Mesothelial cell of epicardium (in vitro differentiated cells): ENCODE data around the gene IQCH. TPM values are rescaled to one million over a fixed set of nuclear protein-coding genes. Genes with fewer than 3 reads are reported as not detected.

Experiments
- DNase-seq, 2 experiments: peaks; one replicate each; pipeline ENCODE4 v3.0.0; 2021; ENCODE audit warnings: low spot score in 2 of 2; ENCODE audit not compliant: unreplicated experiment in 2 of 2
- H3K27ac Mint-ChIP-seq: 2 replicates; pipeline ENCODE4 v1.8.0; 2021; ENCODE audit warnings: mixed read lengths
- H3K27me3 Mint-ChIP-seq: 2 replicates; pipeline ENCODE4 v1.8.0; 2021; ENCODE audit warnings: low read depth, mixed read lengths
- H3K36me3 Mint-ChIP-seq: 2 replicates; pipeline ENCODE4 v1.8.0; 2021; ENCODE audit warnings: mixed read lengths
- H3K4me1 Mint-ChIP-seq: 2 replicates; pipeline ENCODE4 v1.8.0; 2021; ENCODE audit warnings: mixed read lengths
- H3K4me3 Mint-ChIP-seq: 2 replicates; pipeline ENCODE4 v1.8.0; 2021; ENCODE audit warnings: mild to moderate bottlenecking, moderate library complexity, mixed read lengths
- H3K9me3 Mint-ChIP-seq: 2 replicates; pipeline ENCODE4 v1.8.0; 2021; ENCODE audit warnings: mixed read lengths
- CTCF ChIP-seq: fragments of 200-600 bp; sonication (generic); IDR thresholded peaks from one replicate; pipeline ENCODE4 v1.5.0; 2021; ENCODE audit warnings: antibody characterized with exemption; ENCODE audit not compliant: unreplicated experiment
- total RNA-seq: library from RNA; stranded (reverse); gene quantifications from 3 replicates; pipeline ENCODE4 v1.2.1, GENCODE V29; 2021

Gene IQCH
- total RNA-seq, 1 donor from 2014 or later = 0.98 TPM

- H3K27ac Mint-ChIP-seq = no peak overlapping the region
- DNase-seq = no peak
- peaks cover 3% of the 10 kb centered on the region for H3K27me3 Mint-ChIP-seq
- no peak for TF ChIP-seq CTCF
- no peak overlapping the region for H3K4me3 Mint-ChIP-seq
- peaks cover 4% of the 10 kb centered on the region for H3K9me3 Mint-ChIP-seq
- H3K36me3 Mint-ChIP-seq = peaks cover 7% of the 10 kb centered on the region
- H3K4me1 Mint-ChIP-seq = no peaks in the 10 kb centered on the region
Measured at GRCh38 chr15:67479781-67480505, 225.4 kb downstream of the IQCH start.

- Mint-ChIP-seq H3K4me3 (no peak overlapping the region), H3K4me1 (no peaks in the 10 kb centered on the region), H3K9me3 (peaks cover 9% of the 10 kb centered on the region), H3K36me3 (peaks cover 7% of the 10 kb centered on the region), H3K27me3 (peaks cover 3% of the 10 kb centered on the region), H3K27ac (no peak overlapping the region)
- no peak for DNase-seq
- TF ChIP-seq CTCF = no peak
Measured at GRCh38 chr15:67480741-67481140, 226.2 kb downstream of the IQCH start.

GRCh38 chr15:67481680-67482079, 227.1 kb downstream of the IQCH start:
- H3K9me3 Mint-ChIP-seq = peaks cover 9% of the 10 kb centered on the region
- no peaks in the 10 kb centered on the region for H3K4me1 Mint-ChIP-seq
- H3K4me3 Mint-ChIP-seq = no peak overlapping the region
- no peak overlapping the region for H3K27ac Mint-ChIP-seq
- H3K27me3 Mint-ChIP-seq = peaks cover 3% of the 10 kb centered on the region
- peaks cover 7% of the 10 kb centered on the region for H3K36me3 Mint-ChIP-seq
- no peak for DNase-seq
- no peak for TF ChIP-seq CTCF

- TF ChIP-seq CTCF = no peak
- Mint-ChIP-seq H3K9me3 (peaks cover 4% of the 10 kb centered on the region), H3K4me3 (no peak overlapping the region)
Measured at GRCh38 chr15:67495585-67495984, 241.0 kb downstream of the IQCH start.

GRCh38 chr15:67501177-67501835, 246.7 kb downstream of the IQCH start:
- no peak overlapping the region for H3K4me3 Mint-ChIP-seq
- H3K27ac Mint-ChIP-seq = no peak overlapping the region
- H3K27me3 Mint-ChIP-seq = no peaks in the 10 kb centered on the region
- TF ChIP-seq CTCF = no peak
- peaks cover 2% of the 10 kb centered on the region for H3K36me3 Mint-ChIP-seq
- H3K9me3 Mint-ChIP-seq = peaks cover 4% of the 10 kb centered on the region
- H3K4me1 Mint-ChIP-seq = peaks cover 7% of the 10 kb centered on the region
- DNase-seq = no peak

More at GRCh38 chr15:67495585-67495984, 241.0 kb downstream of the IQCH start:
- H3K4me1 Mint-ChIP-seq = no peaks in the 10 kb centered on the region
- no peak overlapping the region for H3K27ac Mint-ChIP-seq
- peaks cover 4% of the 10 kb centered on the region for H3K27me3 Mint-ChIP-seq
- no peak for DNase-seq
- peaks cover 2% of the 10 kb centered on the region for H3K36me3 Mint-ChIP-seq
